Endodermal cell (in vitro differentiated cells): ENCODE data around the gene RLN3. TPM values are rescaled to one million over a fixed set of nuclear protein-coding genes. Genes with fewer than 3 reads are reported as not detected.
A peak's percentile ranks its signal among the peaks of the same experiment; 100 is the strongest.

ENCODE experiments used
- DNase-seq: peaks from one replicate; pipeline ENCODE4 v3.0.0-alpha.2; 2017
- H3K27ac ChIP-seq: 2 replicates; pipeline ENCODE4 v1.5.1; 2013; ENCODE audit warnings: mild to moderate bottlenecking, low read depth, low read length, moderate library complexity
- H3K27me3 ChIP-seq: 2 replicates; pipeline ENCODE4 v1.6.1; 2013; ENCODE audit warnings: mild to moderate bottlenecking, low read length, moderate library complexity; ENCODE audit not compliant: insufficient read depth, control insufficient read depth, poor library complexity, severe bottlenecking
- H3K36me3 ChIP-seq: 2 replicates; pipeline ENCODE4 v1.7.0; 2013; ENCODE audit warnings: mild to moderate bottlenecking, low read length, moderate library complexity; ENCODE audit not compliant: control insufficient read depth, insufficient read depth
- H3K4me1 ChIP-seq: one replicate; pipeline ENCODE4 v1.7.0; 2013; ENCODE audit warnings: low read length; ENCODE audit not compliant: control insufficient read depth, insufficient read depth
- H3K4me3 ChIP-seq: 2 replicates; pipeline ENCODE4 v1.5.1; 2013; ENCODE audit warnings: mild to moderate bottlenecking, low read length, moderate library complexity
- H3K9ac ChIP-seq: 2 replicates; pipeline ENCODE4 v1.6.1; 2013; ENCODE audit warnings: mild to moderate bottlenecking, low read length, moderate library complexity; ENCODE audit not compliant: poor library complexity, severe bottlenecking; ENCODE audit errors: extremely low read depth
- H3K9me3 ChIP-seq: 2 replicates; pipeline ENCODE4 v1.6.1; 2013; ENCODE audit warnings: mild to moderate bottlenecking, low read length, moderate library complexity; ENCODE audit not compliant: control insufficient read depth
- H3K27ac Mint-ChIP-seq: 2 replicates; pipeline ENCODE4 v1.8.0; 2020; ENCODE audit warnings: mixed read lengths
- H3K27me3 Mint-ChIP-seq: 2 replicates; pipeline ENCODE4 v1.8.0; 2021; ENCODE audit warnings: mild to moderate bottlenecking, mixed read lengths; ENCODE audit not compliant: insufficient read depth
- H3K36me3 Mint-ChIP-seq: 2 replicates; pipeline ENCODE4 v1.8.0; 2020; ENCODE audit warnings: low read depth, mixed read lengths
- H3K4me1 Mint-ChIP-seq: 2 replicates; pipeline ENCODE4 v1.8.0; 2020; ENCODE audit warnings: mixed read lengths
- H3K4me3 Mint-ChIP-seq: 2 replicates; pipeline ENCODE4 v1.8.0; 2020; ENCODE audit warnings: mild to moderate bottlenecking, moderate library complexity, mixed read lengths
- H3K9me3 Mint-ChIP-seq: 2 replicates; pipeline ENCODE4 v1.8.0; 2020; ENCODE audit warnings: mild to moderate bottlenecking, mixed read lengths
- CTCF ChIP-seq: fragments of 200-600 bp; sonication (generic); conservative IDR thresholded peaks from 2 replicates; pipeline ENCODE4 v1.5.0; 2021; ENCODE audit warnings: antibody characterized with exemption, mild to moderate bottlenecking
- WGBS, 2 experiments: methylation state at CpG; one replicate each; pipeline versions ENCODE4 v1.1.5 to v1.1.7; 2013; ENCODE audit warnings: missing lambda C conversion rate in 2 of 2, mixed read lengths in 1 of 2; ENCODE audit not compliant: insufficient coverage in 1 of 2, insufficient read length in 1 of 2; 5-methylcytosine and 5-hydroxymethylcytosine counted together
- total RNA-seq, 2 donors: library from RNA; stranded (reverse); fragmentation: NEBNext Ultra II Directional in 1 of 2; extraction: Animal tissue kit (Norgen Biotek cat#: 25700) in 1 of 2; gene quantifications; 2 replicates in 1 of 2; 3 replicates in 1 of 2; pipeline ENCODE4 v1.2.1, GENCODE V29; 2021

Gene RLN3
- total RNA-seq, 2 donors from 2014 or later, result not detected

GRCh38 chr19:14072535-14073260 is 44.8 kb downstream of the RLN3 start, which contains the start of gene MISP3:
MISP3 (plus strand) TSS chr19:14072786; CDS start chr19:14073310, 524 bp downstream.
- Mint-ChIP-seq H3K4me3 (peak within 1 kb of the TSS; percentile 71), H3K27me3 (peaks cover 57% of the 10 kb centered on the region), H3K36me3 (no peaks in the 10 kb centered on the region), H3K9me3 (no peaks in the 10 kb centered on the region), H3K27ac (no peak within 1 kb of the TSS), H3K4me1 (peaks cover 1% of the 10 kb centered on the region)
- H3K27me3 ChIP-seq, result peaks cover 42% of the 10 kb centered on the region
- peak; percentile 81 for DNase-seq
- no peak for TF ChIP-seq CTCF
- peak within 1 kb of the TSS; percentile 6 for H3K9ac ChIP-seq
- H3K36me3 ChIP-seq, result no peaks in the 10 kb centered on the region
- H3K9me3 ChIP-seq, result no peaks in the 10 kb centered on the region
- H3K27ac ChIP-seq, result no peak within 1 kb of the TSS
- H3K4me3 ChIP-seq, result peak within 1 kb of the TSS; percentile 87
- H3K4me1 ChIP-seq, result no peaks in the 10 kb centered on the region
- 5 to 6% methylated on average over 35 to 51 of the region's 51 CpGs for WGBS, 2 experiments

GRCh38 chr19:14073261-14073924 is 45.4 kb downstream of the RLN3 start:
- peaks cover 1% of the 10 kb centered on the region for H3K4me1 Mint-ChIP-seq
- H3K4me3 Mint-ChIP-seq, result peak overlapping the region; percentile 71
- WGBS, 2 experiments, result 0% methylated on average over 41 to 106 of the region's 106 CpGs
- H3K27me3 Mint-ChIP-seq, result peaks cover 59% of the 10 kb centered on the region
- H3K36me3 Mint-ChIP-seq, result no peaks in the 10 kb centered on the region
- no peaks in the 10 kb centered on the region for H3K9me3 ChIP-seq
- no peak overlapping the region for H3K27ac ChIP-seq
- peaks cover 42% of the 10 kb centered on the region for H3K27me3 ChIP-seq
- H3K4me3 ChIP-seq, result peak overlapping the region; percentile 87
- peak; percentile 64 for TF ChIP-seq CTCF
- H3K4me1 ChIP-seq, result no peaks in the 10 kb centered on the region
- no peaks in the 10 kb centered on the region for H3K9me3 Mint-ChIP-seq
- peak overlapping the region; percentile 6 for H3K9ac ChIP-seq
- DNase-seq, result peak; percentile 87
- H3K36me3 ChIP-seq, result no peaks in the 10 kb centered on the region
- no peak overlapping the region for H3K27ac Mint-ChIP-seq

GRCh38 chr19:14073925-14074838 is 46.2 kb downstream of the RLN3 start:
- peak overlapping the region; percentile 74 for H3K27ac Mint-ChIP-seq
- no peak overlapping the region for H3K27ac ChIP-seq
- H3K9me3 Mint-ChIP-seq, result no peaks in the 10 kb centered on the region
- no peaks in the 10 kb centered on the region for H3K36me3 Mint-ChIP-seq
- H3K4me3 ChIP-seq, result peak overlapping the region; percentile 87
- DNase-seq, result no peak
- peaks cover 61% of the 10 kb centered on the region for H3K27me3 Mint-ChIP-seq
- no peaks in the 10 kb centered on the region for H3K9me3 ChIP-seq
- H3K9ac ChIP-seq, result peak overlapping the region; percentile 6
- H3K4me3 Mint-ChIP-seq, result peak overlapping the region; percentile 71
- no peak for TF ChIP-seq CTCF
- no peaks in the 10 kb centered on the region for H3K4me1 ChIP-seq
- peaks cover 42% of the 10 kb centered on the region for H3K27me3 ChIP-seq
- no peaks in the 10 kb centered on the region for H3K36me3 ChIP-seq
- 15 to 18% methylated on average over 28 to 44 of the region's 44 CpGs for WGBS, 2 experiments
- peaks cover 1% of the 10 kb centered on the region for H3K4me1 Mint-ChIP-seq
